NCI-H1436 (cell line): Measurements from ENCODE around the gene CLEC19A.

ENCODE experiments used
- DNase-seq: peaks from one replicate; lab custom pipeline; 2025; lab: John Stamatoyannopoulos, UW

Gene CLEC19A

GRCh38 chr16:19285431-19285830, at the start of gene CLEC19A:
TSS of gene CLEC19A (plus strand) at chr16:19285731. CDS start at chr16:19285852, 121 bp downstream.
- DNase-seq, result no peak

GRCh38 chr16:19235886-19236285, 49.6 kb upstream of the CLEC19A start:
- no peak for DNase-seq

GRCh38 chr16:19236561-19237209, 48.8 kb upstream of the CLEC19A start:
- DNase-seq, result no peak

- no peak for DNase-seq
Observed at GRCh38 chr16:19238406-19238805, 47.1 kb upstream of the CLEC19A start.

GRCh38 chr16:19239511-19240155, 45.9 kb upstream of the CLEC19A start:
- no peak for DNase-seq

GRCh38 chr16:19240494-19240893, 45.0 kb upstream of the CLEC19A start:
- DNase-seq, result no peak

- DNase-seq, result no peak
Observed at GRCh38 chr16:19241512-19241911, 44.0 kb upstream of the CLEC19A start.

GRCh38 chr16:19242186-19242585, 43.3 kb upstream of the CLEC19A start:
- no peak for DNase-seq

- DNase-seq, result no peak
Observed at GRCh38 chr16:19242987-19243575, 42.5 kb upstream of the CLEC19A start.

GRCh38 chr16:19245326-19245925, 40.1 kb upstream of the CLEC19A start:
- peak; percentile 6 for DNase-seq

- DNase-seq, result no peak
Observed at GRCh38 chr16:19252904-19253303, 32.6 kb upstream of the CLEC19A start.

- DNase-seq, result no peak
Observed at GRCh38 chr16:19254611-19255010, 30.9 kb upstream of the CLEC19A start.

- no peak for DNase-seq
Observed at GRCh38 chr16:19264123-19264673, 21.3 kb upstream of the CLEC19A start.

- DNase-seq, result no peak
Observed at GRCh38 chr16:19265380-19265930, 20.1 kb upstream of the CLEC19A start.

GRCh38 chr16:19266774-19267173, 18.8 kb upstream of the CLEC19A start:
- DNase-seq, result no peak

GRCh38 chr16:19269098-19269497, 16.4 kb upstream of the CLEC19A start:
- DNase-seq, result no peak

GRCh38 chr16:19274165-19274797, 11.2 kb upstream of the CLEC19A start:
- DNase-seq, result no peak

GRCh38 chr16:19278403-19278802, 7.1 kb upstream of the CLEC19A start:
- DNase-seq, result no peak

GRCh38 chr16:19281246-19281645, 4.3 kb upstream of the CLEC19A start:
- no peak for DNase-seq

GRCh38 chr16:19282101-19282500, 3.4 kb upstream of the CLEC19A start:
- no peak for DNase-seq

- DNase-seq, result no peak
Observed at GRCh38 chr16:19283637-19284036, 1.9 kb upstream of the CLEC19A start.

- no peak for DNase-seq
Observed at GRCh38 chr16:19284207-19284606, 1.3 kb upstream of the CLEC19A start.
